ENCODE results near the gene HLA-B. TPM values are rescaled to one million over a fixed set of nuclear protein-coding genes. Genes with fewer than 3 reads are reported as not detected.
"Not testable (repeated sequence)": the region's sequence is repeated elsewhere in the genome, so short reads cannot be mapped to it uniquely, and the experiment has no call there.

Gene HLA-B
- total and polyA plus RNA-seq, 2 experiments from 2014 or later, result 7.7 to 27.2 TPM

- TF ChIP-seq, protein P1, sequence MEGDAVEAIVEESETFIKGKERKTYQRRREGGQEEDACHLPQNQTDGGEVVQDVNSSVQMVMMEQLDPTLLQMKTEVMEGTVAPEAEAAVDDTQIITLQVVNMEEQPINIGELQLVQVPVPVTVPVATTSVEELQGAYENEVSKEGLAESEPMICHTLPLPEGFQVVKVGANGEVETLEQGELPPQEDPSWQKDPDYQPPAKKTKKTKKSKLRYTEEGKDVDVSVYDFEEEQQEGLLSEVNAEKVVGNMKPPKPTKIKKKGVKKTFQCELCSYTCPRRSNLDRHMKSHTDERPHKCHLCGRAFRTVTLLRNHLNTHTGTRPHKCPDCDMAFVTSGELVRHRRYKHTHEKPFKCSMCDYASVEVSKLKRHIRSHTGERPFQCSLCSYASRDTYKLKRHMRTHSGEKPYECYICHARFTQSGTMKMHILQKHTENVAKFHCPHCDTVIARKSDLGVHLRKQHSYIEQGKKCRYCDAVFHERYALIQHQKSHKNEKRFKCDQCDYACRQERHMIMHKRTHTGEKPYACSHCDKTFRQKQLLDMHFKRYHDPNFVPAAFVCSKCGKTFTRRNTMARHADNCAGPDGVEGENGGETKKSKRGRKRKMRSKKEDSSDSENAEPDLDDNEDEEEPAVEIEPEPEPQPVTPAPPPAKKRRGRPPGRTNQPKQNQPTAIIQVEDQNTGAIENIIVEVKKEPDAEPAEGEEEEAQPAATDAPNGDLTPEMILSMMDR (IDR thresholded peaks at IDR 0.05; ENCODE audit: low read depth, low read length), result no peak
- no peak for DNase-seq (ENCODE audit: low read depth in 1 of 2, low spot score in 1 of 2)
- Histone ChIP-seq H3K9me3 (ENCODE audit: low read depth) (no peaks in the 10 kb centered on the region), H3K27me3 (peaks cover 8% of the 10 kb centered on the region), H3K4me1 (ENCODE audit: low read depth) (no peaks in the 10 kb centered on the region), H3K4me3 (no peak overlapping the region), H3K36me3 (no peaks in the 10 kb centered on the region), H3K27ac (no peak overlapping the region)
Observed at GRCh38 chr6:31378721-31379103, 21.7 kb upstream of the HLA-B start.

GRCh38 chr6:31378062-31378720 is 21.2 kb upstream of the HLA-B start:
- Histone ChIP-seq H3K4me3 (no peak overlapping the region), H3K4me1 (ENCODE audit: low read depth) (no peaks in the 10 kb centered on the region), H3K9me3 (ENCODE audit: low read depth) (no peaks in the 10 kb centered on the region), H3K27me3 (peaks cover 8% of the 10 kb centered on the region), H3K36me3 (no peaks in the 10 kb centered on the region), H3K27ac (no peak overlapping the region)
- no peak for DNase-seq (ENCODE audit: low read depth in 1 of 2, low spot score in 1 of 2)
- TF ChIP-seq, protein P1 (IDR thresholded peaks at IDR 0.05; ENCODE audit: low read depth, low read length), result no peak

DNA sequence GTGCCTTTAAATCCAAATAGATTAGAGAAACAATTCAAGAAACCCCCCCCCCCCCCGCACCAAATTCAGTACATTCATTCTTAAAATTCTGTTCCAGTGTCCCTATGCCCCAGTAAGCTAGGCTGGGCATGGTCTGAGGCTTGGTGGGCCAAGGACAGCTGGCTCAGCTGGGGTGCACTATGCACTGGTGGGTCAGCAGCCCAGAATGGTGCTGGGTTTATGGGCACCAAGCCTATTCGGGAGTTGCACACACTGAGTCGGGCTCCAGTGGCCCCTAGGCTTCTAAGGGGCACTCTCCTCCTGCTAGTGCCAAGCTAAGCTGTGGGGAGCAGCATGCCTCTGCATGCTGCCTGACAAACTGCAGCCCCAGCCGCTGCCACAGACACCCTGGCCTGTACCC is 20.1 kb upstream of the HLA-B start:
- no peak for DNase-seq (ENCODE audit: low read depth in 1 of 2, low spot score in 1 of 2)
- no peak overlapping the region for H3K4me3 ChIP-seq
- H3K27me3 ChIP-seq, result peaks cover 8% of the 10 kb centered on the region
- no peak overlapping the region for H3K27ac ChIP-seq
- no peaks in the 10 kb centered on the region for H3K4me1 ChIP-seq (ENCODE audit: low read depth)
- TF ChIP-seq, protein P1 (IDR thresholded peaks at IDR 0.05; ENCODE audit: low read depth, low read length), result no peak
- H3K36me3 ChIP-seq, result no peaks in the 10 kb centered on the region
- H3K9me3 ChIP-seq (ENCODE audit: low read depth), result no peaks in the 10 kb centered on the region

- H3K36me3 ChIP-seq, result no peaks in the 10 kb centered on the region
- DNase-seq (ENCODE audit: low read depth in 1 of 2, low spot score in 1 of 2), result no peak
- TF ChIP-seq, protein P1 (IDR thresholded peaks at IDR 0.05; ENCODE audit: low read depth, low read length), result no peak
Observed at GRCh38 chr6:31375699-31376098, 18.7 kb upstream of the HLA-B start.

DNA sequence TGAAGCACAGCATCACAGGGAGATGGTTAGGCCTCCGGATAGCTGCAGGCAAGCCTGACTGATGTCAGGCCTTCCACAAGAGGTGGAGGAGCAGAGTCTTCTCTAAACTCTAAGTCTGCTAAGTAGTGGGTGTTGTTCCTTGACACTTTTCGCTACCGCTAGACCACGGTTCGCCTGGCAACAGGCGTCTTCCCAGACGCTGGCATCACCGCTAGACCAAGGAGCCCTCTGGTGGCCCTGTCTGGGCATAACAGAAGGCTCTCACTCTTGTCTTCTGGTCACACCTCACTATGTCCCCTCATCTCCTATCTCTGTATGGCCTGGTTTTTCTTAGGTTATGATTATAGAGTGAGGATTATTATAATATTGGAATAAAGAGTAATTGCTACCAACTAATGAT is 17.1 kb upstream of the HLA-B start:
- not testable (repeated sequence) for H3K27me3 ChIP-seq

More at GRCh38 chr6:31375699-31376098, 18.7 kb upstream of the HLA-B start:
- no peak overlapping the region for H3K27ac ChIP-seq
- H3K27me3 ChIP-seq, result peaks cover 8% of the 10 kb centered on the region
- H3K4me3 ChIP-seq, result no peak overlapping the region
- no peaks in the 10 kb centered on the region for H3K9me3 ChIP-seq (ENCODE audit: low read depth)
- no peaks in the 10 kb centered on the region for H3K4me1 ChIP-seq (ENCODE audit: low read depth)

DNA sequence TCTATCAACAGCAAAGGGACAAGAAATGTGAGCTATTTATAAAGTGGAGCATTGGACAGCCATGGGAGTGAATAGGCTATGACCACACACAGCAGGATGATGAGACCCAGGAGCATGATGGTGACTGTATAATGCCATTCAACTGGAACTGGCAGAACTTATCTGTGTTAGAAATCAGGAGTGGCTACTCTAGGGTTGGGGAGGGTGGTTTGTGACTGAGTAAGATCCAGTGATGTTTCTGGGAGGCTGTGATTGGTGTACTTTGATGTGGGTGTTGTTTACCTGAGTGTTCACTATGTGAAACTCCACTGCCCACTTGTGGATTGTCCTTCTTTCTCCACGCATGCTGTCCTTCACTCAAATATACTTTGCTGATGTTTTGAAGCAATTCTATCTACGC is 11.5 kb upstream of the HLA-B start:
- Histone ChIP-seq H3K27ac (no peak overlapping the region), H3K4me1 (ENCODE audit: low read depth) (no peaks in the 10 kb centered on the region), H3K9me3 (ENCODE audit: low read depth) (no peaks in the 10 kb centered on the region), H3K27me3 (peaks cover 52% of the 10 kb centered on the region), H3K4me3 (no peak overlapping the region), H3K36me3 (no peaks in the 10 kb centered on the region)
- TF ChIP-seq, protein P1 (IDR thresholded peaks at IDR 0.05; ENCODE audit: low read depth, low read length), result no peak
- DNase-seq (ENCODE audit: low read depth in 1 of 2, low spot score in 1 of 2), result no peak

More for the DNA sequence above, 17.1 kb upstream of the HLA-B start:
- not testable (repeated sequence) for H3K27ac ChIP-seq; DNase-seq (ENCODE audit: low read depth in 1 of 2, low spot score in 1 of 2); H3K4me1 ChIP-seq (ENCODE audit: low read depth); H3K36me3 ChIP-seq; H3K4me3 ChIP-seq; H3K9me3 ChIP-seq (ENCODE audit: low read depth)
